ENCODE data around the gene SLCO6A1.

GRCh38 chr5:102341681-102342288 is 157.0 kb downstream of the SLCO6A1 start:
- no peak for TF ChIP-seq CTCF (conservative IDR thresholded peaks at IDR 0.05; ENCODE audit: low read length)
- no peak for TF ChIP-seq EZH2phosphoT487 (IDR thresholded peaks at IDR 0.05; ENCODE audit: borderline replicate concordance, low read depth, low read length)

Measured in OCI-LY7 (cell line).